Mammary epithelial cell (primary cell): ENCODE measurements around the gene SMR3A.

Source experiments
- CTCF ChIP-seq, 2 donors: IDR thresholded peaks in 1 of 2; conservative IDR thresholded peaks in 1 of 2; 2 replicates each; pipeline ENCODE4 v1.5.1; 2011 to 2012; ENCODE audit warnings: inconsistent platforms in 2 of 2, low read length in 2 of 2, mild to moderate bottlenecking in 2 of 2, control low read depth in 1 of 2, low read depth in 1 of 2; ENCODE audit not compliant: insufficient read depth in 1 of 2; ENCODE audit errors: extremely low read depth in 1 of 2
- EZH2 ChIP-seq: IDR thresholded peaks from 2 replicates; pipeline ENCODE4 v1.6.1; 2012; ENCODE audit warnings: low read length, inconsistent platforms, borderline replicate concordance

- TF ChIP-seq CTCF (conservative IDR thresholded peaks at IDR 0.05 in 1 of 2, IDR thresholded peaks at IDR 0.05 in 1 of 2; ENCODE audit: extremely low read depth in 1 of 2, insufficient read depth in 1 of 2, low read depth in 1 of 2, low read length in 2 of 2) = no peak
- TF ChIP-seq EZH2 = no peak
Observed at GRCh38 chr4:70359115-70359661, 1.4 kb upstream of the SMR3A start.
